ENCODE measurements around the gene C1orf50. TPM values are rescaled to one million over a fixed set of nuclear protein-coding genes. Genes with fewer than 3 reads are reported as not detected.
A peak's percentile ranks its signal among the peaks of the same experiment; 100 is the strongest.

The C1orf50 gene
- total and polyA plus RNA-seq, 2 donors (not counting 1 experiment from before 2014, with no cell fraction given), result 2.7 to 17.1 TPM

DNA sequence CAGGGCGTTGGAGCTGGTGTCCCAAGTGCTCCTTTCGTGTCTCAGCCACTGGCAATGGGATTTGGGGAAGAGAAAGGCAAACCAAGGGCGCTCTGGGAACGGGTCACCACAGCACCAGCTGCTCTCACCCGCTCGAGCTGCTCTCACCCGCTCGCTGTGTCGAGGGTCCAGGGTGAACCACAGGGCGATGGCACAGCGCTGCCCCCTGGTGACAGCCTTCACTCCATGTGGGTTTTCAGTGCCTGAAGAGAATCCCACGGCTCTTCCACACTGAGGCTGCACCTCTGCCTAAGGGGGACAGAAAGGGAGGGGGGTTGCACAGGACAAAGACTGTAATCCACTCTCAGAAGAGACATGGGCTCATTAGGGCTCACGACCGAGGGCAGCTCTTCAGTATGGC is 19.9 kb upstream of the C1orf50 start:
- H3K4me1 Mint-ChIP-seq, result no peaks in the 10 kb centered on the region
- no peaks in the 10 kb centered on the region for H4K20me1 ChIP-seq (ENCODE audit: control insufficient read depth, insufficient read depth, low read length, poor library complexity, severe bottlenecking)
- no peak overlapping the region for H3K27ac ChIP-seq (ENCODE audit: low read length in 2 of 2)
- no peak overlapping the region for H3K4me3 Mint-ChIP-seq
- ATAC-seq (ENCODE audit: low read depth) (peak; percentile 43), DNase-seq (peak; percentile 56)
- no peak overlapping the region for H3K27ac Mint-ChIP-seq
- H3K4me3 ChIP-seq (ENCODE audit: control extremely low read depth in 1 of 5, extremely low read depth in 1 of 5, insufficient read depth in 1 of 5, low read depth in 2 of 5, low read length in 4 of 5), result no peak overlapping the region
- POLR2A ChIA-PET, result no interaction called here
- WGBS (ENCODE audit: insufficient coverage), result 65% methylated on average over 11 of the region's 14 CpGs
- H2AFZ ChIP-seq (ENCODE audit: insufficient read depth, low read depth, low read length, poor library complexity, severe bottlenecking), result no peak overlapping the region
- H3K27me3 ChIP-seq (replicated peaks in 1 of 4; ENCODE audit: control extremely low read depth in 1 of 4, control insufficient read depth in 3 of 4, insufficient read depth in 4 of 4, low read length in 3 of 4), result no peaks in the 10 kb centered on the region
- TF ChIP-seq CTCF (IDR thresholded peaks at IDR 0.05) (peak; percentile 64), EZH2 (IDR thresholded peaks at IDR 0.05; ENCODE audit: borderline replicate concordance, insufficient read depth, low read depth, low read length, poor library complexity, severe bottlenecking) (no peak)
- H3K27me3 Mint-ChIP-seq, result no peaks in the 10 kb centered on the region
- H3K4me2 ChIP-seq (replicated peaks; ENCODE audit: low read depth, low read length, poor library complexity, severe bottlenecking), result no peak overlapping the region
- no peaks in the 10 kb centered on the region for H3K79me2 ChIP-seq (ENCODE audit: control insufficient read depth, insufficient read depth, low read length)
- intact Hi-C loops (cut with micrococcal nuclease), result loop anchor here (1.0 kb wide), 1 partner anchor 169 kb away; no protein-coding TSS in a partner anchor
- H3K36me3 ChIP-seq (replicated peaks in 1 of 2; ENCODE audit: control extremely low read depth in 1 of 2, control insufficient read depth in 1 of 2, extremely low read depth in 1 of 2, insufficient read depth in 2 of 2, low read length in 1 of 2), result peaks cover 7 to 36% of the 10 kb centered on the region in 2 experiments
- no peaks in the 10 kb centered on the region for H3K4me1 ChIP-seq (ENCODE audit: control insufficient read depth in 2 of 2, insufficient read depth in 2 of 2, low read length in 2 of 2)
- peaks cover 2% of the 10 kb centered on the region for H3K9me3 Mint-ChIP-seq (ENCODE audit: insufficient read depth)
- H3K9ac ChIP-seq (ENCODE audit: low read length), result no peak overlapping the region
- CTCF ChIA-PET, result interaction anchor here (0.6 to 6.6 kb wide), 10 partner anchors 12 to 403 kb away, joined by 3 to 57 read pairs (median 4); no protein-coding TSS in a partner anchor
- peaks cover 0 to 3% (median 0%) of the 10 kb centered on the region in 3 donors for H3K9me3 ChIP-seq (ENCODE audit: control extremely low read depth in 1 of 3, control insufficient read depth in 2 of 3, insufficient read depth in 1 of 3, low read length in 2 of 3)

GRCh38 chr1:42748021-42748420 is 19.0 kb upstream of the C1orf50 start:
- 96% methylated on average over 9 of the region's 10 CpGs for WGBS (ENCODE audit: insufficient coverage)
- Histone ChIP-seq H3K9ac (ENCODE audit: low read length) (no peak overlapping the region), H4K20me1 (ENCODE audit: control insufficient read depth, insufficient read depth, low read length, poor library complexity, severe bottlenecking) (no peaks in the 10 kb centered on the region), H3K27me3 (replicated peaks in 1 of 4; ENCODE audit: control extremely low read depth in 1 of 4, control insufficient read depth in 3 of 4, insufficient read depth in 4 of 4, low read length in 3 of 4) (no peaks in the 10 kb centered on the region), H3K27ac (ENCODE audit: low read length in 2 of 2) (no peak overlapping the region), H3K4me3 (ENCODE audit: control extremely low read depth in 1 of 5, extremely low read depth in 1 of 5, insufficient read depth in 1 of 5, low read depth in 2 of 5, low read length in 4 of 5) (no peak overlapping the region), H3K4me2 (replicated peaks; ENCODE audit: low read depth, low read length, poor library complexity, severe bottlenecking) (no peak overlapping the region), H3K4me1 (ENCODE audit: control insufficient read depth in 2 of 2, insufficient read depth in 2 of 2, low read length in 2 of 2) (no peaks in the 10 kb centered on the region), H2AFZ (ENCODE audit: insufficient read depth, low read depth, low read length, poor library complexity, severe bottlenecking) (no peak overlapping the region), H3K79me2 (ENCODE audit: control insufficient read depth, insufficient read depth, low read length) (no peaks in the 10 kb centered on the region), H3K9me3 (ENCODE audit: control extremely low read depth in 1 of 3, control insufficient read depth in 2 of 3, insufficient read depth in 1 of 3, low read length in 2 of 3) (peaks cover 0 to 3% (median 0%) of the 10 kb centered on the region in 3 donors), H3K36me3 (replicated peaks in 1 of 2; ENCODE audit: control extremely low read depth in 1 of 2, control insufficient read depth in 1 of 2, extremely low read depth in 1 of 2, insufficient read depth in 2 of 2, low read length in 1 of 2) (peaks cover 14 to 45% of the 10 kb centered on the region in 2 experiments)
- Mint-ChIP-seq H3K9me3 (ENCODE audit: insufficient read depth) (peaks cover 2% of the 10 kb centered on the region), H3K4me3 (no peak overlapping the region), H3K27ac (peak overlapping the region; percentile 18), H3K4me1 (no peaks in the 10 kb centered on the region), H3K27me3 (no peaks in the 10 kb centered on the region)
- DNase-seq (no peak), ATAC-seq (ENCODE audit: low read depth) (no peak)
- CTCF ChIA-PET, result interaction anchor here (1.2 to 6.6 kb wide), 3 partner anchors 168 to 404 kb away, joined by 3 to 57 read pairs (median 19); no protein-coding TSS in a partner anchor
- intact Hi-C loops (cut with micrococcal nuclease), result no loop called here
- TF ChIP-seq CTCF (IDR thresholded peaks at IDR 0.05) (no peak), EZH2 (IDR thresholded peaks at IDR 0.05; ENCODE audit: borderline replicate concordance, insufficient read depth, low read depth, low read length, poor library complexity, severe bottlenecking) (no peak)
- POLR2A ChIA-PET, result no interaction called here

All from B cell (primary cell).